ENCODE data around the gene OTOF. TPM values are rescaled to one million over a fixed set of nuclear protein-coding genes. Genes with fewer than 3 reads are reported as not detected.

The OTOF gene
- polyA plus RNA-seq, 2 of the 4 experiments (the other 2 are of a cell fraction), result 0.05 to 0.22 TPM

DNA sequence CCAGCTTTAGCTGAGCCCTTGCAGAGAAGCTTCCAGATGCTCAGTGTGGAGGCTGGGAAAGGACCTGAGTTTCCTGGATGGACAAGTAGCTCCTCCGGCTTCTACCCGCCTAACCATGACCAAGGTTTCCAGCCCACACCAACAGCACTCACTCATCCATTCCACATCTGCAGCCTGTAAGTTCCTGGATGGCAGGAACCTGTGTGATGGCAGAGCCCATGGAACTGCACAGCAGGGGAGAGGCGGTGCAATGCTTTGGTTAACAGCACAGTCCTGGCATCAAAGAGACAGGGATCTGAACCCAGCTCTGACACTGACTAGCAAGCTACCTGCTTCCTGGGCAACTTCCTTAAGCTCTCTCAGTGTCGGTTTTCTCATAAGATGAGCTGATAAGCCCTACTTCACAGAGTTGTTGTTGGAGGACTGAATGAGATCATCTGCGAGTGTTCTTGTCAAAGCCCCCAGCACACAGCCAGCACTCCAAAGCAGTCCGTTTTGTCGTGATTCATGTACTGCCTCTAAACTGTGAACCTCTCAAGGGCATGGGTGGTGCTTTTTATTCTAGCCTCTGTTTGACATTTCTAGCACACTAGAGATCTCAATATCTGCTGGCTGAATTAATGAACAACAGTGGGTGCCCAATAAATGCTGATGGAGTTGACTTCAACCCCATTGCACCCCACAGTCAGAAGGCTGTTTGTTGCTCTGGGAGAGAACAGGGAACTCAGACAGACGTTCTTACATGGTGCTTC is 41.6 kb upstream of the OTOF start:
- FAIRE-seq (no peak), ATAC-seq (no peak), DNase-seq (ENCODE audit: low read depth in 1 of 2, low spot score in 1 of 2) (no peak)
- Histone ChIP-seq H3K27ac (no peak overlapping the region), H3K4me2 (no peak overlapping the region), H3K9me3 (no peaks in the 10 kb centered on the region), H3K4me3 (no peak overlapping the region), H3K4me1 (no peaks in the 10 kb centered on the region)
- ChIA-PET POLR2A (interaction anchor here (0.5 kb wide), 1 partner anchor 355 kb away, joined by 5 read pairs; no protein-coding TSS in a partner anchor), CTCF (interaction anchor here (0.8 to 11.9 kb wide), 9 partner anchors 12 to 497 kb away, joined by 3 to 167 read pairs (median 12); no protein-coding TSS in a partner anchor)
- TF ChIP-seq, protein P1, sequence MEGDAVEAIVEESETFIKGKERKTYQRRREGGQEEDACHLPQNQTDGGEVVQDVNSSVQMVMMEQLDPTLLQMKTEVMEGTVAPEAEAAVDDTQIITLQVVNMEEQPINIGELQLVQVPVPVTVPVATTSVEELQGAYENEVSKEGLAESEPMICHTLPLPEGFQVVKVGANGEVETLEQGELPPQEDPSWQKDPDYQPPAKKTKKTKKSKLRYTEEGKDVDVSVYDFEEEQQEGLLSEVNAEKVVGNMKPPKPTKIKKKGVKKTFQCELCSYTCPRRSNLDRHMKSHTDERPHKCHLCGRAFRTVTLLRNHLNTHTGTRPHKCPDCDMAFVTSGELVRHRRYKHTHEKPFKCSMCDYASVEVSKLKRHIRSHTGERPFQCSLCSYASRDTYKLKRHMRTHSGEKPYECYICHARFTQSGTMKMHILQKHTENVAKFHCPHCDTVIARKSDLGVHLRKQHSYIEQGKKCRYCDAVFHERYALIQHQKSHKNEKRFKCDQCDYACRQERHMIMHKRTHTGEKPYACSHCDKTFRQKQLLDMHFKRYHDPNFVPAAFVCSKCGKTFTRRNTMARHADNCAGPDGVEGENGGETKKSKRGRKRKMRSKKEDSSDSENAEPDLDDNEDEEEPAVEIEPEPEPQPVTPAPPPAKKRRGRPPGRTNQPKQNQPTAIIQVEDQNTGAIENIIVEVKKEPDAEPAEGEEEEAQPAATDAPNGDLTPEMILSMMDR (IDR thresholded peaks at IDR 0.05), result no peak
- TF ChIP-seq RAD21 (conservative IDR thresholded peaks at IDR 0.05 in 1 of 2, IDR thresholded peaks at IDR 0.05 in 1 of 2), result no peak
- no peak for TF ChIP-seq KDM1A (IDR thresholded peaks at IDR 0.05; ENCODE audit: low read depth)
- TF ChIP-seq CHD2 (IDR thresholded peaks at IDR 0.05; ENCODE audit: low read length, partially characterized antibody), result no peak
- TF ChIP-seq GATA3 (IDR thresholded peaks at IDR 0.05; ENCODE audit: borderline replicate concordance), result no peak
- TF ChIP-seq EP300 (IDR thresholded peaks at IDR 0.05), result no peak
- WGBS (ENCODE audit: missing lambda C conversion rate), result 37% methylated on average over 8 of the region's 8 CpGs

GRCh38 chr2:26516781-26517180 is 38.9 kb upstream of the OTOF start:
- H3K9me3 ChIP-seq, result no peaks in the 10 kb centered on the region
- TF ChIP-seq RNF2 (IDR thresholded peaks at IDR 0.05; ENCODE audit: borderline replicate concordance, low read depth) (no peak), MYC (IDR thresholded peaks at IDR 0.05; ENCODE audit: borderline replicate concordance, low read length) (no peak), BHLHE40 (IDR thresholded peaks at IDR 0.05; ENCODE audit: low read depth, low read length) (no peak), HEYL (CRISPR knock-in tag; IDR thresholded peaks at IDR 0.05) (no peak), POLR2AphosphoS2 (conservative IDR thresholded peaks at IDR 0.05; ENCODE audit: low read length) (no peak)
- TF ChIP-seq, protein P2, sequence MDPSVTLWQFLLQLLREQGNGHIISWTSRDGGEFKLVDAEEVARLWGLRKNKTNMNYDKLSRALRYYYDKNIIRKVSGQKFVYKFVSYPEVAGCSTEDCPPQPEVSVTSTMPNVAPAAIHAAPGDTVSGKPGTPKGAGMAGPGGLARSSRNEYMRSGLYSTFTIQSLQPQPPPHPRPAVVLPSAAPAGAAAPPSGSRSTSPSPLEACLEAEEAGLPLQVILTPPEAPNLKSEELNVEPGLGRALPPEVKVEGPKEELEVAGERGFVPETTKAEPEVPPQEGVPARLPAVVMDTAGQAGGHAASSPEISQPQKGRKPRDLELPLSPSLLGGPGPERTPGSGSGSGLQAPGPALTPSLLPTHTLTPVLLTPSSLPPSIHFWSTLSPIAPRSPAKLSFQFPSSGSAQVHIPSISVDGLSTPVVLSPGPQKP (IDR thresholded peaks at IDR 0.05; ENCODE audit: low read depth, low read length), result no peak
- no peak overlapping the region for H3K4me2 ChIP-seq
- H3K4me3 ChIP-seq, result no peak overlapping the region
- 72% methylated on average over 10 of the region's 11 CpGs for WGBS (ENCODE audit: missing lambda C conversion rate)
- ChIA-PET CTCF (interaction anchor here (0.6 to 11.9 kb wide), 9 partner anchors 11 to 868 kb away, joined by 3 to 167 read pairs (median 10); no protein-coding TSS in a partner anchor), POLR2A (no interaction called here)
- H3K27ac ChIP-seq, result no peak overlapping the region
- ATAC-seq (no peak), DNase-seq (ENCODE audit: low read depth in 1 of 2, low spot score in 1 of 2) (no peak), FAIRE-seq (no peak)
- H3K4me1 ChIP-seq, result no peaks in the 10 kb centered on the region

DNA sequence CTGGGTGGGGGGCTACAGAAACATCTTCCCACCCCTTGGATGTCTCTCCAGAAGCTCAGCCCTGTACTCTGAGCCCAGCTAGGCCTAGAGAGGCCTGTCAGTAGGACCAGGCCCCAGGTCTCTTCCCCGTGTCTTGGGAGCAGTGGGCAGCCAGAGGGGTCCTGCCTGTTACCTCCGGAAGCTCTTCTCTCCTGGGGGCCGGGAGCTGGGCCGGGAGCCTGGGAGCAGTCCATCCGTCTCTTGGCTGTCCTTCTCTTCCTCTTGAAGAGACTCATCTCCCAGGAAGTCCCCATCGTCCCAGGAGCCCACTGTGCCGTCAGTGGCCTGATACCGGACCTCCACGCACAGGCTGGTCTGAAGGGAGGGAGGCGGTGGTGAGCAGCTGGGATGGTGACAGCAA is 38.3 kb upstream of the OTOF start:
- ATAC-seq (no peak), DNase-seq (ENCODE audit: low read depth in 1 of 2, low spot score in 1 of 2) (no peak), FAIRE-seq (no peak)
- 73% methylated on average over 10 of the region's 10 CpGs for WGBS (ENCODE audit: missing lambda C conversion rate)
- ChIA-PET CTCF (interaction anchor here (0.6 to 11.9 kb wide), 10 partner anchors 8 to 869 kb away, joined by 3 to 167 read pairs (median 8); no protein-coding TSS in a partner anchor), POLR2A (no interaction called here)
- H3K4me2 ChIP-seq, result no peak overlapping the region
- no peaks in the 10 kb centered on the region for H3K4me1 ChIP-seq
- no peak overlapping the region for H3K4me3 ChIP-seq
- TF ChIP-seq MAZ (IDR thresholded peaks at IDR 0.05; ENCODE audit: borderline replicate concordance, low read depth, low read length) (no peak), HDAC2 (IDR thresholded peaks at IDR 0.05) (no peak), RARB (CRISPR knock-in tag; IDR thresholded peaks at IDR 0.05) (no peak), PHF8 (IDR thresholded peaks at IDR 0.05; ENCODE audit: borderline replicate concordance, low read depth) (no peak), JUNB (IDR thresholded peaks at IDR 0.05) (no peak), REST (IDR thresholded peaks at IDR 0.05) (no peak), MYC (IDR thresholded peaks at IDR 0.05; ENCODE audit: borderline replicate concordance, low read length) (no peak)
- TF ChIP-seq, protein P3, sequence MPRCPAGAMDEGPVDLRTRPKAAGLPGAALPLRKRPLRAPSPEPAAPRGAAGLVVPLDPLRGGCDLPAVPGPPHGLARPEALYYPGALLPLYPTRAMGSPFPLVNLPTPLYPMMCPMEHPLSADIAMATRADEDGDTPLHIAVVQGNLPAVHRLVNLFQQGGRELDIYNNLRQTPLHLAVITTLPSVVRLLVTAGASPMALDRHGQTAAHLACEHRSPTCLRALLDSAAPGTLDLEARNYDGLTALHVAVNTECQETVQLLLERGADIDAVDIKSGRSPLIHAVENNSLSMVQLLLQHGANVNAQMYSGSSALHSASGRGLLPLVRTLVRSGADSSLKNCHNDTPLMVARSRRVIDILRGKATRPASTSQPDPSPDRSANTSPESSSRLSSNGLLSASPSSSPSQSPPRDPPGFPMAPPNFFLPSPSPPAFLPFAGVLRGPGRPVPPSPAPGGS (IDR thresholded peaks at IDR 0.05), result no peak
- TF ChIP-seq, protein P2 (IDR thresholded peaks at IDR 0.05; ENCODE audit: low read depth, low read length), result no peak
- TF ChIP-seq, protein P4, sequence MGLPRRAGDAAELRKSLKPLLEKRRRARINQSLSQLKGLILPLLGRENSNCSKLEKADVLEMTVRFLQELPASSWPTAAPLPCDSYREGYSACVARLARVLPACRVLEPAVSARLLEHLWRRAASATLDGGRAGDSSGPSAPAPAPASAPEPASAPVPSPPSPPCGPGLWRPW (IDR thresholded peaks at IDR 0.05), result no peak
- TF ChIP-seq, protein P5, sequence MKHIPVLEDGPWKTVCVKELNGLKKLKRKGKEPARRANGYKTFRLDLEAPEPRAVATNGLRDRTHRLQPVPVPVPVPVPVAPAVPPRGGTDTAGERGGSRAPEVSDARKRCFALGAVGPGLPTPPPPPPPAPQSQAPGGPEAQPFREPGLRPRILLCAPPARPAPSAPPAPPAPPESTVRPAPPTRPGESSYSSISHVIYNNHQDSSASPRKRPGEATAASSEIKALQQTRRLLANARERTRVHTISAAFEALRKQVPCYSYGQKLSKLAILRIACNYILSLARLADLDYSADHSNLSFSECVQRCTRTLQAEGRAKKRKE (CRISPR knock-in tag; IDR thresholded peaks at IDR 0.05; ENCODE audit: low read depth), result no peak
- no peak overlapping the region for H3K27ac ChIP-seq
- no peaks in the 10 kb centered on the region for H3K9me3 ChIP-seq

Data from A549 (cell line).